GM23338 (cell line): Measurements from ENCODE around the gene SLC19A1. TPM values are rescaled to one million over a fixed set of nuclear protein-coding genes. Genes with fewer than 3 reads are reported as not detected.

Source experiments
- ATAC-seq: fragments of 200-7000 bp; cut with Tn5 transposase; 3 replicates; pipeline ENCODE4 v1.9.1; 2020
- DNase-seq: peaks from one replicate; pipeline ENCODE4 v3.0.0-alpha.2; 2015; ENCODE audit warnings: low spot score
- H2AFZ ChIP-seq: fragments of 200-600 bp; sonication (generic); 2 replicates; pipeline ENCODE4 v1.8.0; 2016; ENCODE audit warnings: antibody characterized with exemption, mild to moderate bottlenecking, moderate library complexity
- H3F3A ChIP-seq: fragments of 200-600 bp; sonication (generic); replicated peaks from 2 replicates; pipeline ENCODE4 v1.8.0; 2017; ENCODE audit warnings: antibody characterized with exemption, mixed run types, low read depth
- H3K27ac ChIP-seq: fragments of 200-600 bp; sonication (generic); 2 replicates; pipeline ENCODE4 v1.6.1; 2016; ENCODE audit warnings: low read depth
- H3K27me3 ChIP-seq: fragments of 200-600 bp; sonication (generic); 2 replicates; pipeline ENCODE4 v1.8.0; 2016; ENCODE audit warnings: mild to moderate bottlenecking, mixed run types, moderate library complexity; ENCODE audit not compliant: insufficient read depth
- H3K36me3 ChIP-seq: fragments of 200-600 bp; sonication (generic); 2 replicates; pipeline ENCODE4 v1.8.0; 2016; ENCODE audit warnings: mild to moderate bottlenecking; ENCODE audit not compliant: insufficient read depth
- H3K4me1 ChIP-seq: fragments of 200-600 bp; sonication (generic); 2 replicates; pipeline ENCODE4 v1.8.0; 2016; ENCODE audit warnings: mild to moderate bottlenecking, moderate library complexity; ENCODE audit not compliant: insufficient read depth
- H3K4me2 ChIP-seq: fragments of 200-600 bp; sonication (generic); 2 replicates; pipeline ENCODE4 v1.7.1; 2017; ENCODE audit warnings: mixed run types
- H3K4me3 ChIP-seq: fragments of 200-600 bp; sonication (generic); 2 replicates; pipeline ENCODE4 v1.6.1; 2016; ENCODE audit warnings: mixed run types
- H3K79me2 ChIP-seq: fragments of 200-600 bp; sonication (generic); replicated peaks from 2 replicates; pipeline ENCODE4 v1.8.0; 2017; ENCODE audit warnings: mild to moderate bottlenecking; ENCODE audit not compliant: insufficient read depth
- H3K9me2 ChIP-seq: fragments of 200-600 bp; sonication (generic); 2 replicates; pipeline ENCODE4 v1.8.0; 2017; ENCODE audit not compliant: insufficient read depth
- H4K20me1 ChIP-seq: fragments of 200-600 bp; sonication (generic); replicated peaks from 2 replicates; pipeline ENCODE4 v1.8.0; 2017; ENCODE audit warnings: mild to moderate bottlenecking; ENCODE audit not compliant: insufficient read depth
- H3K27ac Mint-ChIP-seq: 2 replicates; pipeline ENCODE4 v1.8.0; 2020; ENCODE audit warnings: inconsistent platforms, mild to moderate bottlenecking, moderate library complexity, mixed read lengths
- H3K27me3 Mint-ChIP-seq: 3 replicates; pipeline ENCODE4 v1.8.0; 2022; ENCODE audit warnings: low read depth, mild to moderate bottlenecking, moderate library complexity, mixed read lengths, inconsistent platforms; ENCODE audit not compliant: insufficient read depth, poor library complexity
- H3K36me3 Mint-ChIP-seq: 3 replicates; pipeline ENCODE4 v1.8.0; 2021; ENCODE audit warnings: low read depth, mild to moderate bottlenecking, inconsistent platforms, moderate library complexity, mixed read lengths
- H3K4me1 Mint-ChIP-seq: 3 replicates; pipeline ENCODE4 v1.8.0; 2020; ENCODE audit warnings: mild to moderate bottlenecking, inconsistent platforms, mixed read lengths
- H3K4me3 Mint-ChIP-seq: 3 replicates; pipeline ENCODE4 v1.8.0; 2021; ENCODE audit warnings: moderate library complexity, mild to moderate bottlenecking, inconsistent platforms, mixed read lengths
- H3K9me3 Mint-ChIP-seq: 3 replicates; pipeline ENCODE4 v1.8.0; 2020; ENCODE audit warnings: moderate library complexity, mild to moderate bottlenecking, inconsistent platforms, mixed read lengths
- CREB1 ChIP-seq: fragments of 250-450 bp; sonication (Bioruptor Pico); IDR thresholded peaks from 2 replicates; pipeline ENCODE4 v1.5.0; 2020; ENCODE audit warnings: low read depth, mild to moderate bottlenecking, moderate library complexity
- CTCF ChIP-seq, 2 experiments: fragments of 200-600 bp in 1 of 2; sonication (generic) in 1 of 2; conservative IDR thresholded peaks; 2 replicates each; pipeline versions ENCODE4 v1.5.1 to v1.6.1; 2016 to 2017; ENCODE audit warnings: antibody characterized with exemption in 2 of 2, low read depth in 2 of 2, mild to moderate bottlenecking in 2 of 2, moderate library complexity in 1 of 2
- ETS1 ChIP-seq: IDR thresholded peaks from 2 replicates; pipeline ENCODE4 v1.6.1; 2016; ENCODE audit warnings: antibody characterized with exemption
- EZH2 ChIP-seq: fragments of 200-600 bp; sonication (generic); IDR thresholded peaks from one replicate; pipeline ENCODE4 v1.8.0; 2017; ENCODE audit warnings: antibody characterized with exemption, mild to moderate bottlenecking, low read depth; ENCODE audit not compliant: unreplicated experiment
- EZH2phosphoT487 ChIP-seq: fragments of 200-600 bp; sonication (generic); IDR thresholded peaks from one replicate; pipeline ENCODE4 v1.8.1; 2018; ENCODE audit warnings: antibody characterized with exemption; ENCODE audit not compliant: unreplicated experiment
- JUNB ChIP-seq: IDR thresholded peaks from one replicate; pipeline ENCODE4 v1.6.1; 2016; ENCODE audit warnings: antibody characterized with exemption; ENCODE audit not compliant: unreplicated experiment
- NANOG ChIP-seq: IDR thresholded peaks from 2 replicates; pipeline ENCODE4 v1.6.1; 2016; ENCODE audit warnings: antibody characterized with exemption, borderline replicate concordance
- POLR2AphosphoS5 ChIP-seq: IDR thresholded peaks from 2 replicates; pipeline ENCODE4 v1.6.1; 2016; ENCODE audit warnings: antibody characterized with exemption, low read depth
- REST ChIP-seq: IDR thresholded peaks from one replicate; pipeline ENCODE4 v1.6.1; 2018; ENCODE audit warnings: antibody characterized with exemption; ENCODE audit not compliant: unreplicated experiment
- STAT1 ChIP-seq: IDR thresholded peaks from one replicate; pipeline ENCODE4 v1.6.1; 2016; ENCODE audit warnings: antibody characterized with exemption; ENCODE audit not compliant: unreplicated experiment
- ZNF114 ChIP-seq: fragments of 250-450 bp; sonication (Bioruptor Pico); IDR thresholded peaks from 2 replicates; pipeline ENCODE4 v1.5.0; 2020; ENCODE audit warnings: mild to moderate bottlenecking, moderate library complexity
- ZNF331 ChIP-seq: fragments of 250-450 bp; sonication (Bioruptor Pico); IDR thresholded peaks from 2 replicates; pipeline ENCODE4 v1.5.0; 2020; ENCODE audit warnings: low read depth, mild to moderate bottlenecking, moderate library complexity
- ZNF462 ChIP-seq: fragments of 250-450 bp; sonication (Bioruptor Pico); IDR thresholded peaks from 2 replicates; pipeline ENCODE4 v1.5.0; 2020; ENCODE audit warnings: mild to moderate bottlenecking, moderate library complexity
- polyA plus RNA-seq: library from polyadenylated mRNA; unstranded; fragments of >200 nt; fragmentation: Nextera tagmentation; extraction: Ambion mirVana; gene quantifications from 2 replicates; pipeline ENCODE4 v1.2.1, GENCODE V29; 2016
- total RNA-seq: library from RNA; depleted of rRNA; stranded (reverse); fragments of >200 nt; shearing (Covaris generic); gene quantifications from 2 replicates; pipeline ENCODE4 v1.2.3, GENCODE V29; 2014

The SLC19A1 gene
- total and polyA plus RNA-seq, 2 experiments from 2014 or later, result 31.2 to 33.0 TPM

GRCh38 chr21:45556645-45557615 lies 14.7 kb upstream of the SLC19A1 start:
- no peak overlapping the region for H2AFZ ChIP-seq
- 0 out of 2 replicates have a peak, but pooled peaks cover 2% of the 10 kb centered on the region for H3F3A ChIP-seq
- TF ChIP-seq EZH2 (no peak), ZNF331 (CRISPR knock-in tag) (no peak), ZNF114 (no peak), STAT1 (no peak), REST (no peak), NANOG (no peak), EZH2phosphoT487 (no peak), ETS1 (no peak), ZNF462 (CRISPR knock-in tag) (no peak), JUNB (no peak), CTCF (conservative IDR thresholded peaks at IDR 0.05; ENCODE audit: low read depth in 2 of 2) (no peak), POLR2AphosphoS5 (no peak), CREB1 (no peak)
- H3K27ac Mint-ChIP-seq, result no peak overlapping the region
- peaks cover 6% of the 10 kb centered on the region for H3K27me3 Mint-ChIP-seq
- peaks cover 4% of the 10 kb centered on the region; the same call in 1 of the 3 replicates for H3K9me3 Mint-ChIP-seq
- H3K36me3 Mint-ChIP-seq, result no peaks in the 10 kb centered on the region
- H3K4me3 ChIP-seq, result no peak overlapping the region
- H3K4me1 ChIP-seq, result peaks cover under 1% of the 10 kb centered on the region; the same call in 1 of the 2 replicates
- no peak overlapping the region for H3K27ac ChIP-seq
- no peaks in the 10 kb centered on the region for H3K27me3 ChIP-seq
- no peaks in the 10 kb centered on the region for H4K20me1 ChIP-seq
- H3K79me2 ChIP-seq, result no peaks in the 10 kb centered on the region
- no peaks in the 10 kb centered on the region for H3K36me3 ChIP-seq
- DNase-seq, result no peak
- H3K4me1 Mint-ChIP-seq, result peaks cover 20% of the 10 kb centered on the region
- ATAC-seq, result no peak
- no peaks in the 10 kb centered on the region for H3K9me2 ChIP-seq
- H3K4me2 ChIP-seq, result no peak overlapping the region
- H3K4me3 Mint-ChIP-seq, result peak overlapping the region; percentile 30; the same call in 1 of the 3 replicates
